MM.1S (cell line): Measurements from ENCODE around the gene AREL1.

Source experiments
- DNase-seq: peaks from one replicate; pipeline ENCODE4 v3.0.0-alpha.2; 2015
- H2AFZ ChIP-seq: fragments of 300-600 bp; sonication (generic); 2 replicates; pipeline ENCODE4 v1.6.0; 2016; ENCODE audit warnings: antibody characterized with exemption, low read length
- H3F3A ChIP-seq: fragments of 300-600 bp; sonication (generic); 2 replicates; pipeline ENCODE4 v1.6.1; 2016; ENCODE audit warnings: mild to moderate bottlenecking, antibody characterized with exemption, low read length, moderate library complexity, mixed read lengths; ENCODE audit not compliant: insufficient read depth
- H3K27ac ChIP-seq: fragments of 300-600 bp; sonication (generic); 2 replicates; pipeline ENCODE4 v1.5.1; 2016; ENCODE audit warnings: mild to moderate bottlenecking, low read length
- H3K27me3 ChIP-seq: fragments of 300-600 bp; sonication (generic); replicated peaks from 2 replicates; pipeline ENCODE4 v1.6.0; 2016; ENCODE audit warnings: low read length; ENCODE audit not compliant: insufficient read depth
- H3K36me3 ChIP-seq: fragments of 300-600 bp; sonication (generic); replicated peaks from 2 replicates; pipeline ENCODE4 v1.6.1; 2016; ENCODE audit warnings: mild to moderate bottlenecking, low read length, mixed read lengths; ENCODE audit not compliant: insufficient read depth
- H3K4me1 ChIP-seq: fragments of 300-600 bp; sonication (generic); 2 replicates; pipeline ENCODE4 v1.6.1; 2016; ENCODE audit warnings: low read length, mixed read lengths
- H3K4me2 ChIP-seq: fragments of 300-600 bp; sonication (generic); 2 replicates; pipeline ENCODE4 v1.6.0; 2016; ENCODE audit warnings: low read depth, low read length
- H3K4me3 ChIP-seq: fragments of 300-600 bp; sonication (generic); 2 replicates; pipeline ENCODE4 v1.5.1; 2016; ENCODE audit warnings: low read length, mixed read lengths
- H3K79me2 ChIP-seq: fragments of 300-600 bp; sonication (generic); 2 replicates; pipeline ENCODE4 v1.6.1; 2016; ENCODE audit warnings: mixed run types, low read length, mixed read lengths
- H3K9ac ChIP-seq: fragments of 300-600 bp; sonication (generic); 2 replicates; pipeline ENCODE4 v1.6.1; 2016; ENCODE audit warnings: low read length, mixed read lengths
- H3K9me2 ChIP-seq: fragments of 300-600 bp; sonication (generic); replicated peaks from 2 replicates; pipeline ENCODE4 v1.6.1; 2016; ENCODE audit warnings: mild to moderate bottlenecking, low read length, mixed read lengths; ENCODE audit not compliant: insufficient read depth
- H3K9me3 ChIP-seq: fragments of 300-600 bp; sonication (generic); replicated peaks from 2 replicates; pipeline ENCODE4 v1.6.1; 2016; ENCODE audit warnings: mild to moderate bottlenecking, low read length, mixed read lengths; ENCODE audit not compliant: insufficient read depth
- H4K20me1 ChIP-seq: fragments of 300-600 bp; sonication (generic); 2 replicates; pipeline ENCODE4 v1.6.1; 2016; ENCODE audit warnings: mild to moderate bottlenecking, low read length, moderate library complexity, mixed read lengths; ENCODE audit not compliant: insufficient read depth
- EZH2 ChIP-seq: fragments of 300-600 bp; sonication (generic); optimal IDR thresholded peaks from 2 replicates; pipeline ENCODE3; 2017; ENCODE audit warnings: low read depth, mild to moderate bottlenecking, antibody characterized with exemption, low read length, mixed read lengths
- EZH2phosphoT487 ChIP-seq: fragments of 300-600 bp; sonication (generic); IDR thresholded peaks from 2 replicates; pipeline ENCODE4 v1.6.1; 2018; ENCODE audit warnings: antibody characterized with exemption, low read length
- TF ChIP-seq, protein P1 (sequence below): fragments of 300-600 bp; sonication (generic); IDR thresholded peaks from 2 replicates; pipeline ENCODE4 v1.5.1; 2016; ENCODE audit warnings: antibody characterized with exemption, low read length, mixed read lengths

The AREL1 gene

DNA sequence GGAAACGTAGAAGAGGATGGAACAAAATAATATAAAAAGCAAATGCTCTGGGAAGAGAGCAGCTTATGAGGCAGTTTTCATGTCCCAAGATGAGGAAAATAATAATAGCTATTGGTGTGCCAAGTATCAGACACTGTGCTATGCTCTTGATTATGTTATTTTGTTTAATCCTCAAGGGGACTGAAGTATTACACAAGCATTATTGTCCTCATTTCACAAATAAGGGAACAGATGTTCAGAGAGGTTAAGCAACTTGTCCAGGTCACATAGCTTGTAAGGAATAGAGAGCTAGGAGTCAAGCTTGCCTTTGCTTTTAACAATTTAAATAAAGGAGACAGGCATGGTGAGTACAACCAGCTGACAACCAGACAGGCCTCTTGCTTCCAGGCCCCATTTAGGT lies 73.9 kb downstream of the AREL1 start:
- H3K4me3 ChIP-seq: no peak overlapping the region
- no peak overlapping the region for H3K9ac ChIP-seq
- H3F3A ChIP-seq: no peaks in the 10 kb centered on the region
- H3K9me3 ChIP-seq: no peaks in the 10 kb centered on the region
- no peak overlapping the region for H2AFZ ChIP-seq
- DNase-seq: no peak
- no peaks in the 10 kb centered on the region for H3K79me2 ChIP-seq
- no peaks in the 10 kb centered on the region for H3K36me3 ChIP-seq
- H3K27ac ChIP-seq: no peak overlapping the region
- TF ChIP-seq, protein P1, sequence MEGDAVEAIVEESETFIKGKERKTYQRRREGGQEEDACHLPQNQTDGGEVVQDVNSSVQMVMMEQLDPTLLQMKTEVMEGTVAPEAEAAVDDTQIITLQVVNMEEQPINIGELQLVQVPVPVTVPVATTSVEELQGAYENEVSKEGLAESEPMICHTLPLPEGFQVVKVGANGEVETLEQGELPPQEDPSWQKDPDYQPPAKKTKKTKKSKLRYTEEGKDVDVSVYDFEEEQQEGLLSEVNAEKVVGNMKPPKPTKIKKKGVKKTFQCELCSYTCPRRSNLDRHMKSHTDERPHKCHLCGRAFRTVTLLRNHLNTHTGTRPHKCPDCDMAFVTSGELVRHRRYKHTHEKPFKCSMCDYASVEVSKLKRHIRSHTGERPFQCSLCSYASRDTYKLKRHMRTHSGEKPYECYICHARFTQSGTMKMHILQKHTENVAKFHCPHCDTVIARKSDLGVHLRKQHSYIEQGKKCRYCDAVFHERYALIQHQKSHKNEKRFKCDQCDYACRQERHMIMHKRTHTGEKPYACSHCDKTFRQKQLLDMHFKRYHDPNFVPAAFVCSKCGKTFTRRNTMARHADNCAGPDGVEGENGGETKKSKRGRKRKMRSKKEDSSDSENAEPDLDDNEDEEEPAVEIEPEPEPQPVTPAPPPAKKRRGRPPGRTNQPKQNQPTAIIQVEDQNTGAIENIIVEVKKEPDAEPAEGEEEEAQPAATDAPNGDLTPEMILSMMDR: no peak
- TF ChIP-seq EZH2 (no peak), EZH2phosphoT487 (no peak)
- no peaks in the 10 kb centered on the region for H3K4me1 ChIP-seq
- H4K20me1 ChIP-seq: no peaks in the 10 kb centered on the region
- no peaks in the 10 kb centered on the region for H3K27me3 ChIP-seq
- H3K4me2 ChIP-seq: no peak overlapping the region
- H3K9me2 ChIP-seq: no peaks in the 10 kb centered on the region

DNA sequence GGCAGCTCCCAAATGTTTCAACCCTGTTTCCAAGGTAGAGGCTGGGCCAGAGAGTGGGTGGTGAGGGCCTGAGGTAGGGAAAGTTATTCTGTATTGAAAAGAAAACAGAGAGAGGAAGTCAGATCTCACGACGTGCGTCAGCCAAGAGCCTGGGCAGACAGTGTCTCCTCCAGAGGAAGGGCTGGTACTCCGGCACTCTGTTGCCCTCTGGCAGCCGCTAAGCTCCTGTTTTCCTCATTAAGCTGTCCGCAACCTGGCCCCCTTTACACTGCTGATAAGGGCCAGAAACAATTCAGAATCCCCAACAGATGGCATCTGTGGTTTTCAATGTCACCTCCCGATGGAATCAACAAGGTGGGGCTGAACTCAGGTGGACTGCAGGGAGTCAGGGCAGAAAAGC lies 74.8 kb downstream of the AREL1 start:
- Histone ChIP-seq H3F3A (no peaks in the 10 kb centered on the region), H3K27me3 (no peaks in the 10 kb centered on the region)
- TF ChIP-seq EZH2 (no peak), EZH2phosphoT487 (no peak)
- TF ChIP-seq, protein P1: no peak

DNA sequence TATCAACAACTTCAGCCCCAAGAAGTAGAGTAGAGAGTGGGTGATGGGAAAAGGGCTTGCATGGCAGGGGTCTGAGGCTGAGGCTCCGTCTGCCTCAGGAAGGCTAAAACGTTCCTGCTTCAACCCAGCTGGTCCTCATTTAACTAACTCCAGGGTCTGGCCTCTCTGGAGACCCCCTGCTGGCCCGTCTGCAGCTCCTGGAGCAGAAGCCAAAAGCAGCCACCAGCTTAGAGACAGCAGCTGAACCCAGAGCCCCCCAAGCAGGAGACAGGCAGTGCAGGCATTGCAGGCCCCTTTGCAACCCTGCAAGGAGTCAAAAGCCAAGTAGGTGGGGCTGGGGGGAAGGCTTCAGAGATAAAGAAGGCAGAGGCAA lies 75.7 kb downstream of the AREL1 start:
- TF ChIP-seq EZH2phosphoT487 (no peak), EZH2 (no peak)
- TF ChIP-seq, protein P1: no peak
- no peak overlapping the region for H3K4me2 ChIP-seq
- H3K9ac ChIP-seq: no peak overlapping the region
- H3K9me3 ChIP-seq: no peaks in the 10 kb centered on the region
- H3K79me2 ChIP-seq: no peaks in the 10 kb centered on the region
- no peak overlapping the region for H3K27ac ChIP-seq
- H3K4me3 ChIP-seq: no peak overlapping the region
- no peaks in the 10 kb centered on the region for H3K4me1 ChIP-seq
- no peaks in the 10 kb centered on the region for H4K20me1 ChIP-seq
- no peaks in the 10 kb centered on the region for H3K9me2 ChIP-seq
- H2AFZ ChIP-seq: no peak overlapping the region
- H3K27me3 ChIP-seq: no peaks in the 10 kb centered on the region
- no peak for DNase-seq
- H3K36me3 ChIP-seq: no peaks in the 10 kb centered on the region
- no peaks in the 10 kb centered on the region for H3F3A ChIP-seq

More for the DNA sequence above, 74.8 kb downstream of the AREL1 start:
- H2AFZ ChIP-seq: no peak overlapping the region
- DNase-seq: no peak
- H3K4me1 ChIP-seq: no peaks in the 10 kb centered on the region
- H3K9ac ChIP-seq: no peak overlapping the region
- H3K9me3 ChIP-seq: no peaks in the 10 kb centered on the region
- no peaks in the 10 kb centered on the region for H3K36me3 ChIP-seq
- H3K79me2 ChIP-seq: no peaks in the 10 kb centered on the region
- no peaks in the 10 kb centered on the region for H3K9me2 ChIP-seq
- H4K20me1 ChIP-seq: no peaks in the 10 kb centered on the region
- H3K4me2 ChIP-seq: no peak overlapping the region
- no peak overlapping the region for H3K27ac ChIP-seq
- H3K4me3 ChIP-seq: no peak overlapping the region
